Right atrium auricular region (tissue), 2 donors: ENCODE data around the gene MT1X. TPM values are rescaled to one million over a fixed set of nuclear protein-coding genes. Genes with fewer than 3 reads are reported as not detected.
"Not testable (repeated sequence)": the region's sequence is repeated elsewhere in the genome, so short reads cannot be mapped to it uniquely, and the experiment has no call there.

Source experiments
- DNase-seq: peaks from one replicate; pipeline ENCODE4 v3.0.0-alpha.2; 2019; ENCODE audit warnings: low spot score
- H3K27ac ChIP-seq, 2 donors: fragments of 200-600 bp; sonication (generic); 1 replicate in 1 of 2; 2 replicates in 1 of 2; pipeline ENCODE4 v1.5.1; 2016 to 2019
- H3K27me3 ChIP-seq, 2 donors: fragments of 200-600 bp; sonication (generic); one replicate each; pipeline versions ENCODE4 v1.5.1 to v1.6.0; 2017 to 2019
- H3K36me3 ChIP-seq: fragments of 200-600 bp; sonication (generic); one replicate; pipeline ENCODE4 v1.5.1; 2016
- H3K4me1 ChIP-seq, 2 donors: fragments of 200-600 bp; sonication (generic); one replicate each; pipeline versions ENCODE4 v1.5.1 to v1.6.0; 2017 to 2019
- H3K4me3 ChIP-seq, 2 donors: fragments of 200-600 bp; sonication (generic); 1 replicate in 1 of 2; 2 replicates in 1 of 2; pipeline ENCODE4 v1.5.1; 2017 to 2019; ENCODE audit warnings: mild to moderate bottlenecking in 1 of 2, moderate library complexity in 1 of 2
- H3K9me3 ChIP-seq, 2 donors: fragments of 200-600 bp; sonication (generic); one replicate each; pipeline ENCODE4 v1.5.1; 2019
- total RNA-seq, 2 donors: library from RNA; depleted of rRNA; stranded (reverse); fragments of >200 nt; gene quantifications; one replicate each; pipeline ENCODE4 v1.1.0, GENCODE V29; 2016
- TF ChIP-seq, protein P1 (sequence below), 2 donors: fragments of 200-600 bp; sonication (generic); IDR thresholded peaks; one replicate each; pipeline ENCODE4 v1.5.1; 2019; ENCODE audit warnings: antibody characterized with exemption in 2 of 2

The MT1X gene
- total RNA-seq, 2 donors from 2014 or later = 193 to 287 TPM

DNA sequence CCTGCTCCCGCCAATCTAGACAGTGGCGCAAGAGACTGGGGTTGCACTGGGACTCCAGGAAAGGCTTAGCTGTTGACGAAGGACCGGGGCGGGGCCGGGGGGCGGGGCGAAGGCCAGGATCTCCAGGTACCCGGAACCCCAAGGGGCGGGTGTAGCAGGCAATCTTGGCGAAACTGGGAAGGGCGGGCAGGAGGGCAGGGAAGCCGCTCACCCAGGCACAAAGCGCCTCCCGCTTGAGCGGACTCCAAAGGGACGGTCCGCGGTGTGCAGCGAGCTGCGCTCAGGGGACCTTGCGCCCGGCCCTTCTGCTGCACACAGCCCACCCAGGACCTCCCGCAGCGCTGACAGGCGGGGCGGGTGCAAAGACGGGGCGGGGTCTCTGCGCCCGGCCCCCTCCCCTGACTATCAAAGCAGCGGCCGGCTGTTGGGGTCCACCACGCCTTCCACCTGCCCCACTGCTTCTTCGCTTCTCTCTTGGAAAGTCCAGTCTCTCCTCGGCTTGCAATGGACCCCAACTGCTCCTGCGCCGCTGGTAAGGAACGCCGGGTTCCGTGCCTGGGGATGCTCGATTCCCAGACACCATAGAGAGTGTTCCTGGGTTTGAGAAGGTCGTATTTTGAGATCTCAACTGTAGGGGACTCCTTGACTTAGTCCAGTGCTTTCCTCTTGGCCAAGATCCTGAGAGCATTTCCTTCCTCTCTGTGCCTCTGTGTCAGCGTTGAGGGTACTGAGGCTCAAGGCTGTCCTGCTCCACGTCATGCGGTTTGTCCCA is 24.5 kb upstream of the MT1X start, which contains the start of gene MT1F:
Gene MT1F, plus strand, starts transcription at position 405 of the 772 bp plus-strand sequence. Its CDS starts 100 bp downstream, at position 505.
- Histone ChIP-seq H3K36me3 (no peaks in the 10 kb centered on the region), H3K27me3 (peaks cover 0 to 2% of the 10 kb centered on the region in 2 donors), H3K4me1 (peaks cover 0 to 15% of the 10 kb centered on the region in 2 donors), H3K9me3 (no peaks in the 10 kb centered on the region), H3K4me3 (peak within 1 kb of the TSS; percentile 46 to 64), H3K27ac (peak within 1 kb of the TSS; percentile 43 to 63)
- peak; percentile 84 for DNase-seq
- TF ChIP-seq, protein P1, sequence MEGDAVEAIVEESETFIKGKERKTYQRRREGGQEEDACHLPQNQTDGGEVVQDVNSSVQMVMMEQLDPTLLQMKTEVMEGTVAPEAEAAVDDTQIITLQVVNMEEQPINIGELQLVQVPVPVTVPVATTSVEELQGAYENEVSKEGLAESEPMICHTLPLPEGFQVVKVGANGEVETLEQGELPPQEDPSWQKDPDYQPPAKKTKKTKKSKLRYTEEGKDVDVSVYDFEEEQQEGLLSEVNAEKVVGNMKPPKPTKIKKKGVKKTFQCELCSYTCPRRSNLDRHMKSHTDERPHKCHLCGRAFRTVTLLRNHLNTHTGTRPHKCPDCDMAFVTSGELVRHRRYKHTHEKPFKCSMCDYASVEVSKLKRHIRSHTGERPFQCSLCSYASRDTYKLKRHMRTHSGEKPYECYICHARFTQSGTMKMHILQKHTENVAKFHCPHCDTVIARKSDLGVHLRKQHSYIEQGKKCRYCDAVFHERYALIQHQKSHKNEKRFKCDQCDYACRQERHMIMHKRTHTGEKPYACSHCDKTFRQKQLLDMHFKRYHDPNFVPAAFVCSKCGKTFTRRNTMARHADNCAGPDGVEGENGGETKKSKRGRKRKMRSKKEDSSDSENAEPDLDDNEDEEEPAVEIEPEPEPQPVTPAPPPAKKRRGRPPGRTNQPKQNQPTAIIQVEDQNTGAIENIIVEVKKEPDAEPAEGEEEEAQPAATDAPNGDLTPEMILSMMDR (IDR thresholded peaks at IDR 0.05) = no peak

GRCh38 chr16:56658327-56658875 is 23.9 kb upstream of the MT1X start:
- TF ChIP-seq, protein P1 (IDR thresholded peaks at IDR 0.05) = no peak
- DNase-seq = no peak
- Histone ChIP-seq H3K27me3 (peaks cover 5 to 7% of the 10 kb centered on the region in 2 donors), H3K4me1 (peaks cover 0 to 20% of the 10 kb centered on the region in 2 donors), H3K4me3 (peak overlapping the region; percentile 46 to 64), H3K27ac (peak overlapping the region in 1 of 2 donors; percentile 63), H3K36me3 (no peaks in the 10 kb centered on the region), H3K9me3 (no peaks in the 10 kb centered on the region)

DNA sequence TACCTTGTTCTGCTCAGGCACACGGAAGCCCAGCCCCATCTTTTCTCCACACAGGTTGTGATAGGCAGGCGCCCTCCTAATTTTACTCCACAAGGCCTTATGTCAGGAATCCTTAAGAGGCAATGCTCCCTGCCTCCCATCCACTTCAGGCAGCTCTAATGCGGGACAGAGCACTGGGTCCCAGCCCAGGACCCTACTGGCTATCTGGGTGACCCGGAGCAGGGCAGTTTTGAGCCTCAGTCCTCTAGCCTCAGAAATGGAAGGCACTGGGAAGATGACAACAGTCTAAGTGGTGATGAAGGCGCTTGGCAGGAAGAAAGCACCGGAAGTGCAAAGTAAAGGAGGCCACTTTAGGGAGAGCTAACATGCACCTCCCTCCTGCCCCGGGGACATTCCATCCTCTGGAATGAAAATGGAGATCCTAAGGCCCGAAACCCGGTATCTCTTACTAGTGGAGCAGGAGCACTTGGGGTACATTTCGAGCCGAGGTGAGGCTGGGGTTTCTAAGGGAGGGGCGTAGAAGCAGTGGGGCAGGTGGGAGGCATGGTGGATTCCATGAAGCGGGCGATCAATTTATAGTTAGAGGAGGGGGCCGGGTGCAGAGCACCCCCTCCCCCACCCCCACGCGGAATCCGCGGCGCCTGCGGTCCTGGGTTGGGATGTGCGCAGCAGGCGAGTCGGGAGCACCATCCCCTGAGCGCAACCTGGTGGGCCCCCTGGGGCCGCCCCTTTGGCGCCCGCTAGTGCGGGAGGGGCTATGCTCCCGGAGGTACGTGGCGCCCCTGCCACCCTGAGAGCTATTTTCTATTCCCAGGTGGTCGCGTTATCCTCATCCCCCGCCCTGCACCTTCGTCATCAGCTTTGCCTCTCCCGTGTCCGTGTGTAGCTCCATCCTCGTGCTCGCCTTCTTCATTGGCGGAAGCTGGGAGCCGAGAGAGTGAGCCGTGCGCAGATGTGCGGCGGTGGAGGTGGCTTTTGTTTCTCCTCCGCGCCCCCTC is 19.6 kb upstream of the MT1X start:
- TF ChIP-seq, protein P1 (IDR thresholded peaks at IDR 0.05) = no peak
- peaks cover 0 to 17% of the 10 kb centered on the region in 2 donors for H3K4me1 ChIP-seq
- DNase-seq = no peak
- peaks cover 5 to 10% of the 10 kb centered on the region in 2 donors for H3K27me3 ChIP-seq
- no peaks in the 10 kb centered on the region for H3K9me3 ChIP-seq
- no peak overlapping the region for H3K27ac ChIP-seq
- no peaks in the 10 kb centered on the region for H3K36me3 ChIP-seq
- H3K4me3 ChIP-seq = peak overlapping the region in 1 of 2 donors; percentile 33

- DNase-seq = no peak
- H3K27me3 ChIP-seq = peaks cover 10% of the 10 kb centered on the region in 2 donors
These were observed 17.8 kb upstream of the MT1X start for GRCh38 chr16:56664506-56664905.

GRCh38 chr16:56665286-56666261 is 16.7 kb upstream of the MT1X start:
- Histone ChIP-seq H3K4me1 (peaks cover 0 to 24% of the 10 kb centered on the region in 2 donors), H3K27me3 (peaks cover 15 to 18% of the 10 kb centered on the region in 2 donors)
- not testable (repeated sequence) for H3K27ac ChIP-seq, H3K4me3 ChIP-seq, H3K36me3 ChIP-seq, H3K9me3 ChIP-seq, DNase-seq

More at GRCh38 chr16:56664506-56664905, 17.8 kb upstream of the MT1X start:
- Histone ChIP-seq H3K27ac (no peak overlapping the region), H3K36me3 (no peaks in the 10 kb centered on the region), H3K4me3 (no peak overlapping the region), H3K9me3 (no peaks in the 10 kb centered on the region), H3K4me1 (peaks cover 0 to 20% of the 10 kb centered on the region in 2 donors)
- TF ChIP-seq, protein P1 (IDR thresholded peaks at IDR 0.05) = no peak
